GM21515 (cell line): ENCODE data around the gene CDH4.
"Not testable (repeated sequence)": the region's sequence is repeated elsewhere in the genome, so short reads cannot be mapped to it uniquely, and the experiment has no call there.

Source experiments
- ATAC-seq: cut with Tn5 transposase; IDR thresholded peaks from one replicate; pipeline ENCODE4 v1.9.1; 2021; ENCODE audit not compliant: unreplicated experiment

Gene CDH4

GRCh38 chr20:61846741-61847419, 594.8 kb downstream of the CDH4 start:
- ATAC-seq = no peak

- ATAC-seq = no peak
Measured at GRCh38 chr20:61847420-61847748, 595.3 kb downstream of the CDH4 start.

GRCh38 chr20:61847986-61848385, 595.9 kb downstream of the CDH4 start:
- ATAC-seq = no peak

DNA sequence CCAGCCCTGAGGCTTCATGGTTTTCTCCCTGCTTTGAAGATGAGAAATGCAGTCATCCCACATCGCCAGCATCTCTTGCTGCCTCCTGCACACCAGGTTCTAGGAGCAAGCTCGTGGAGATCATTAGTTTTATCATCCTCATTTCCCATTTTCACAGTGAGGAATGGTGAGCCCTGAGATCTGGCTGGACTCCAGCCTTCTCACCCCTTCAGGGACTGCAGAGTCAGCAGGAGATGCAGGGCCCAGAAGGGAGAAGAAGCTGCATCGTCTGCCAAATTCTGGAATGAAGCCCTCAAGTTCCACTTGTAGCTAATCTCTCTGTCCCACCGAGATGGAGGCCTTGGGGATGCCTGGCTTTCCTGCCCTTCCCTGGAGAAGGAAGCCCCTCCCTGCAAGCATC, 596.8 kb downstream of the CDH4 start:
- ATAC-seq = no peak

GRCh38 chr20:61849376-61849775, 597.3 kb downstream of the CDH4 start:
- no peak for ATAC-seq

- ATAC-seq = no peak
Measured at GRCh38 chr20:61849822-61850221, 597.8 kb downstream of the CDH4 start.

- no peak for ATAC-seq
Measured at GRCh38 chr20:61850457-61850856, 598.4 kb downstream of the CDH4 start.

DNA sequence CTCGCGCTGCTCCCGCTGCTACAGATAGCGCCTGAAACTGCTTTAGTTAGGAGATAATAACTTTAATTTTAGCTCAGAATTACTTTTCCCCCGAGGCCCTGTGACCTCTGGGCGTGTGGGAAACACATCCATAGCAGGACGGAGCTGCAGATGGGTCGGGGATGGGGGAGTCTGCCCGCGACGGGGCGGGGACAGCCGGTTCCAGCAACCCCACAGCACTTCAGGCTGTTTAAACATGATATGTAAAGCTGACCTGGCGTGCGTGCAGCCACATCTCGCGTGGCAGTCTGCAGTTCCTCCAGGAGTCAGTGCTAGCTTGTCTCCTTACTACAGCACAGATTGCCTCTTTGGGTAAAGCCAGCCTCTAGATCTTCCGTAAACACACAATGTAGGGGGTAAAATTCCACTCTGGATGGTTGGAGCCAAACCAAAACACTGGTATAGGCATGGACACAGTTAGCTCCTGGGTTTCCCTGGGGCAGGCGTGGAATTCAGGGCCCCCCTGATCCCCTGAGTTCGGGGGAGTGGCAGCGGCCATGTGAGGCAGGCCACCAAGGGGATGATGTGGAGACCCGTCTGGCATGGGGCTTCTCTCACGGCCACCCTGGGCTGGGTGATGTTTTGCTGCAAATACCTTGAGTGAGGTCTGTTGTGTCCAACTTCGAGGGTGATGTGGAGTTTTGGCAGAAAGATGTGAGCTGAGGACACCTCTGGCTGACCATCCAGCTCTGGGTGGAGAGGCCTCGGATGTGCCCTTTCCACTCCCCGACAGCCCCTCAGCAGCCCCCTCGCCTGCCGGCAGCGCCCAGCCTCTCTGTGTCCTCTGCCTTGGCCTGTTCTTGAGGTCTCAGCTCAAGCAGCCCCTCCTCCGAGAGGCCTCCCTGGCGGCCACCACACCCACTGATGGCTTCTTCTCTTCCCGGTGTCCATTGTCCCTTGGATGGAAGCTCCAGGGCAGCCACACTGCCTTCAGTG, 599.2 kb downstream of the CDH4 start:
- ATAC-seq = no peak

DNA sequence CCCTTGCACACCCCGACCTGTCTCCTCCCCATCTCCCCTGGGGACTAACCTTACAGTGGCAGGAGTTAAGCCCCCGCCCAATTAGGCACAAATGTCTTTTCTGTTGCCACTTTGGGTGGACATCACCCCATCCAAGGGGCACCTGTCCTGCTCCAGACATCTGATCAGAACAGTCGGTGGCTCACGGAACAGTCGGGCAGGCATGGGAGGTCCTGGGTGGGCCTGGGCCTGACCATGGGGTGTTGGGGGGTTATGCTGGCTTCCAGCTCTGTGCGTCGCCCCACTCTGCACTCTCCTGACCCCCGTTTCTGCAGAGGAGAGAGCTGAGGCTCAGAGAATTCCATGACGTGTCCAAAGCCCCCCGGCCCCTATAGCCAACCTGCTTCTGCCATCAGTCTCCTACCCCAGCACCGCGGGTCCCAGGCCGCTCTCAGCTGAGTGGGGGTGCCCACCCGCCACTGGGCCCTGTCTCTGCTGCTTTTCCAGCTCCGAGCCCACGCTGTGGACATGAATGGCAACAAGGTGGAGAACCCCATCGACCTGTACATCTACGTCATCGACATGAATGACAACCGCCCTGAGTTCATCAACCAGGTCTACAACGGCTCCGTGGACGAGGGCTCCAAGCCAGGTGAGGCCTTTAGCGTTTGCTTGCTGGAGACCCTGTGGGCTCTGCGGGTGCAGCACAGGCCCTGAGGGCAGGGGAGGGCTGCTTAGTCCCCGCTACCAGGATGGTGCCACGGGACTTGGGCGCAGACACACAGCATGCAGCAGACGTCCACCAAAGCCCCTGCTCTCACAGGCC, 600.4 kb downstream of the CDH4 start:
- no peak for ATAC-seq

GRCh38 chr20:61853073-61854005, 601.3 kb downstream of the CDH4 start:
- no peak for ATAC-seq

DNA sequence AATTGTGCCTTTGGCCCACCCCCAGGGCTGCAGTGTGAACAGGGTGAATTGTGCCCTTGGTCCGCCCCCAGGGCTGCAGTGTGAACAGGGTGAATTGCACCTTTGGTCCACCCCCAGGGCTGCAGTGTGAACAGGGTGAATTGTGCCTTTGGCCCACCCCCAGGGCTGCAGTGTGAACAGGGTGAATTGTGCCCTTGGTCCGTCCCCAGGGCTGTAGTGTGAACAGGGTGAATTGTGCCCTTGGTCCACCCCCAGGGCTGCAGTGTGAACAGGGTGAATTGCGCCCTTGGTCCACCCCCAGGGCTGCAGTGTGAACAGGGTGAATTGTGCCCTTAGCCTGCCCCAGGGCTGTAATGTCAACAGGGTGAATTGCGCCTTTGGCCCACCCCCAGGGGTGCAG, 602.5 kb downstream of the CDH4 start:
- not testable (repeated sequence) for ATAC-seq

DNA sequence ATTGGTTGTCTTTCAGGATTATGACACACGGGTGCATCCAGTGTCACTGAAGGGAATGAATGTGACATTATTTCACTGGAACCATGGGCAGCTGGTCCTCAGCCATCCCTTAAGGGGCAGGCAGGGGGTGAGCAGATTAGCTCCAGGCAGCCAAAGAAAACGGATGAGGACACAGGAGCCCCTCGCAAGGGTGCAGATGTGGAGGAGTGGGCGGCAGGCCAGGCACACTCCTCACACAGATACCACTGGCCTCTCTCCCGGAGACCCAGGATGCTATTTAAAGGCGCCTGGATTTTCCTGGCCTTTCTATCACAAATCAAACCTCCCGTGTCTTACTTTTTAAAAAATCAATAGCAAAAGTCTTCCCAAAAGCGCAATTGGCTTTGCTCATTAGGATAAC, 603.2 kb downstream of the CDH4 start:
- no peak for ATAC-seq

GRCh38 chr20:61856626-61857413, 604.8 kb downstream of the CDH4 start:
- ATAC-seq = no peak

DNA sequence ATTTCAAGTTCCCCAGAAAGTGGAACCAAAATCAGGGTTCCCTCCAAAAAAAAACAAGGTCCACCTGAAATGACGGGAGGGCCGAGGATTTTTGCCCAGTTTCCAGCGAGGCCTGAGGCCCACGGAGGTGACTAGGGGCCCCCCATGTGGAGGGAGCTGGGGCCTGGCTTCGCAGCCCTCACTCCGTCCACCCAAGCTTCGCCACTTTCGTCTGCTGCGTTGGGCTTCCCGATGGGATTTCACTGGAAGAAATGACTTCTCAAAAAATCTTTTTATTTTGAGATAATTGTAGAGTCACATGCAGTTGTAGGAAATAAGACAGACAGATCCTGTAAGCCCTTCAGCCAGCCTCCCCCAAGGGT, 605.3 kb downstream of the CDH4 start:
- no peak for ATAC-seq

GRCh38 chr20:61857884-61858283, 605.8 kb downstream of the CDH4 start:
- no peak for ATAC-seq

- ATAC-seq = no peak
Measured at GRCh38 chr20:61859767-61860166, 607.7 kb downstream of the CDH4 start.

- no peak for ATAC-seq
Measured at GRCh38 chr20:61860260-61860987, 608.4 kb downstream of the CDH4 start.

DNA sequence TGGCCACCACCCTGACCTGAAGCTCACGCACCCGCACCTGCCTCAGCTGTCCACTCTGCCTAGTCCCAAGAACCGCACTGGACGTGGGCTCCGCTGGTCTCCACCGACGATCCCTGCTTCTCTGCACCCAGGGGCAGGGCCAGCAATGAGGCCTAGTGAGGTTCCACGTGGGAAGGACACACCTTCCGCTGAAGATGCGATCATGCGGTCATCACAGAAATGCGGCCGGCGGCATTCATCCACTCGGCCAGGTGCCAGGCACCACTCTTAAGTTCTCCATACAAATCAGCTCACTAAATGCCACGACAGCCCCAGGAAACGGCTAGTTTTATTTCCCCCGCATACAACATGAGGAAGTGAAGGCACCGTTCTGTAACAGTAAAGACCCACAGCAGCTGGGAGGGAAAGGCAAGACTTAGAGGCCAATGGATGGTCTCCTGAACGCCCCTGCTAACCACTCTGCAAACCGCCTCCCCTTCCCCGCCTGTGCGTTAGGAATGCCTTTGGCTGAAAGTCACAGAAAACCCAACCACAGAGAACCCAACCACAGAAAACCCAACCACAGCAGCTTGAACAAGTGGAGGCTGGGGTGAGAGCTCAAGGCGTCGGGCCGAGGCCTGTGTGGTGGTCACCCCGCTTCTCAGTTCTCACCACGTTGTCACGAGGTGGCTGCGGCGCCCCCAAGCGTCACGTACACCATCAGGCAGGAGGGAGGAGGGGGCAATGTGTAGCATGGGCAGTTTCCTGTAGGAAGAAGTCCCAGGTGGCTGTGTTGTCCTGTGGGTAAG, 609.2 kb downstream of the CDH4 start:
- ATAC-seq = no peak
